ENCODE data around the gene FER. TPM values are rescaled to one million over a fixed set of nuclear protein-coding genes. Genes with fewer than 3 reads are reported as not detected.

FER gene
- total and polyA plus RNA-seq, 2 of the 8 experiments (the other 6 are each of a cell fraction or from before 2014, with no cell fraction given): 1.3 to 15.8 TPM

DNA sequence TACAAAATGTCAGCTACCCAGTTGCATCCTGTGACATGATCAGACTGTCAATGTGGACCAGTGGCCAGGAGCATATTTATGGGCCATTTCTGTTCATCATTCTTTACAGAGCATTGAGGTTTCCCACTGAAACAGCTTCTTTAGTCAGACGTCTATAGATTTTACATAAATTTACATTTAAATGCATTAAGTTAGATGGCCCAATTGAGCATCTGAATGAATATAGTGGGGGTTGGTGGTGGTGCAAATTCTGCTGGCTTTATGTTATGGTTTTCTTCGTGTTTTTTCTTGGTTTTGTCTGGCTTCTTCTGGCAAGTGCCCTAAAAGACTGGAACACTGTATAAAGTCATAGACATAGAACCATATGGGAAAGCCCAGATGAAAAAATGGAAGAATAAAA, 448.0 kb downstream of the FER start:
- Histone ChIP-seq H2AK5ac (ENCODE audit: low read depth, low read length) (no peak overlapping the region), H4K91ac (replicated peaks; ENCODE audit: insufficient read length, low read length) (no peak overlapping the region), H2BK12ac (ENCODE audit: low read depth, low read length) (no peak overlapping the region), H3K9me3 (ENCODE audit: insufficient read depth in 2 of 2, low read depth in 1 of 2, low read length in 1 of 2) (no peaks in the 10 kb centered on the region), H2BK15ac (ENCODE audit: low read length) (no peak overlapping the region), H2BK5ac (ENCODE audit: low read depth, low read length) (no peak overlapping the region), H2BK20ac (ENCODE audit: low read length) (no peak overlapping the region), H2BK120ac (replicated peaks; ENCODE audit: low read depth, low read length) (no peak overlapping the region), H3K27me3 (replicated peaks in 1 of 4; ENCODE audit: control insufficient read depth in 3 of 4, extremely low read depth in 1 of 4, insufficient read depth in 3 of 4, low read length in 3 of 4) (no peaks in the 10 kb centered on the region), H4K20me1 (replicated peaks in 1 of 2; ENCODE audit: control insufficient read depth in 1 of 2, insufficient read depth in 2 of 2, low read length in 2 of 2) (no peaks in the 10 kb centered on the region), H3K4me3 (ENCODE audit: extremely low read depth in 1 of 4, insufficient read depth in 2 of 4, low read depth in 3 of 4, low read length in 4 of 4) (peak overlapping the region in 1 of 4 experiments; percentile 8; a peak in 1 of 8 replicates), H3K18ac (ENCODE audit: extremely low read depth, low read length) (no peak overlapping the region), H4K5ac (ENCODE audit: insufficient read length, low read depth, low read length) (no peak overlapping the region), H3K79me1 (ENCODE audit: low read depth, low read length) (no peaks in the 10 kb centered on the region), H2AFZ (ENCODE audit: low read length) (no peak overlapping the region), H3K4me1 (replicated peaks in 1 of 4; ENCODE audit: control insufficient read depth in 3 of 4, insufficient read depth in 4 of 4, low read length in 3 of 4) (peaks cover 1 to 32% (median 17%) of the 10 kb centered on the region in 4 experiments; a peak in 6 of 7 replicates), H3K9ac (replicated peaks in 1 of 4; ENCODE audit: extremely low read depth in 1 of 4, low read depth in 3 of 4, low read length in 3 of 4) (no peak overlapping the region), H4K8ac (ENCODE audit: extremely low read depth, insufficient read depth, low read length) (no peak overlapping the region), H3K14ac (ENCODE audit: insufficient read length) (no peak overlapping the region), H3K56ac (replicated peaks; ENCODE audit: insufficient read length, low read depth, low read length) (no peak overlapping the region), H3K23ac (ENCODE audit: insufficient read length) (no peak overlapping the region), H3K4me2 (ENCODE audit: insufficient read depth in 1 of 2, low read depth in 2 of 2, low read length in 2 of 2) (peak overlapping the region in 1 of 2 experiments; percentile 10; a peak in 1 of 4 replicates), H3K23me2 (ENCODE audit: low read depth, low read length) (no peaks in the 10 kb centered on the region), H3K36me3 (ENCODE audit: control insufficient read depth in 2 of 4, insufficient read depth in 4 of 4, low read length in 3 of 4) (no peaks in the 10 kb centered on the region), H3K79me2 (ENCODE audit: control insufficient read depth in 1 of 2, insufficient read depth in 2 of 2, low read length in 2 of 2) (no peaks in the 10 kb centered on the region), H3K27ac (ENCODE audit: low read depth, low read length) (no peak overlapping the region), H3K4ac (replicated peaks; ENCODE audit: insufficient read length, low read depth, low read length) (no peak overlapping the region)
- no peak for FAIRE-seq
- CTCF ChIA-PET (ENCODE audit: partially characterized antibody): no interaction called here
- 0 out of 2 replicates have a peak, but pooled peaks have one; percentile 60 for TF ChIP-seq POU5F1 (IDR thresholded peaks at IDR 0.05; ENCODE audit: low read depth, low read length)
- TF ChIP-seq CHD2 (IDR thresholded peaks at IDR 0.05; ENCODE audit: low read length): no peak
- no peak for DNase-seq (ENCODE audit: low read depth in 1 of 2, low spot score in 2 of 2)
- POLR2A ChIA-PET (ENCODE audit: partially characterized antibody): no interaction called here
- WGBS, 2 experiments (ENCODE audit: extremely low coverage in 1 of 2, insufficient coverage in 1 of 2, insufficient read length in 1 of 2, insufficient replicate concordance in 2 of 2, low coverage in 1 of 2, low lambda C conversion rate in 2 of 2, missing lambda C conversion rate in 1 of 2): 33% methylated on average over 2 of the region's 2 CpGs; no CpG with 5 or more reads in 1 of the 2 experiments
